HepG2 (cell line): ENCODE results near the gene BTBD17. TPM values are rescaled to one million over a fixed set of nuclear protein-coding genes. Genes with fewer than 3 reads are reported as not detected.

ENCODE experiments used
- BATF2 ChIP-seq: sonication (generic); formaldehyde crosslinking; IDR thresholded peaks from 2 replicates; pipeline ENCODE4 v1.8.0; 2022; ENCODE audit warnings: mild to moderate bottlenecking, missing genetic modification reagents, moderate library complexity
- CHD2 ChIP-seq: IDR thresholded peaks from 2 replicates; pipeline ENCODE4 v1.6.1; 2011; ENCODE audit warnings: low read depth, low read length, improper control_type of control experiment
- DR1 ChIP-seq: sonication (generic); formaldehyde crosslinking; IDR thresholded peaks from 2 replicates; pipeline ENCODE4 v1.8.0; 2021; ENCODE audit warnings: mild to moderate bottlenecking, missing genetic modification reagents, inconsistent platforms
- HNRNPK ChIP-seq: fragments of 200-400 bp; formaldehyde crosslinking; IDR thresholded peaks from 2 replicates; pipeline ENCODE4 v1.6.1; 2018; ENCODE audit warnings: low read length, low read depth, moderate library complexity, mild to moderate bottlenecking; ENCODE audit not compliant: poor library complexity, severe bottlenecking
- HOXA5 ChIP-seq: sonication (generic); formaldehyde crosslinking; IDR thresholded peaks from 2 replicates; pipeline ENCODE4 v1.4.0; 2020; ENCODE audit warnings: missing genetic modification reagents
- ISX ChIP-seq: sonication (generic); formaldehyde crosslinking; conservative IDR thresholded peaks from 2 replicates; pipeline ENCODE4 v1.5.0; 2020; ENCODE audit warnings: missing genetic modification reagents
- JARID2 ChIP-seq: sonication (generic); formaldehyde crosslinking; IDR thresholded peaks from 2 replicates; pipeline ENCODE4 v1.8.1; 2023; ENCODE audit warnings: missing genetic modification reagents, inconsistent platforms; ENCODE audit not compliant: insufficient replicate concordance
- MTA1 ChIP-seq: sonication (generic); formaldehyde crosslinking; IDR thresholded peaks from 2 replicates; pipeline ENCODE4 v1.4.0; 2020; ENCODE audit warnings: missing genetic modification reagents, mild to moderate bottlenecking, borderline replicate concordance
- MXD4 ChIP-seq: IDR thresholded peaks from 2 replicates; pipeline ENCODE4 v1.6.1; 2016; ENCODE audit warnings: mild to moderate bottlenecking, missing biosample characterization, missing genetic modification reagents
- NFKB2 ChIP-seq: sonication (generic); formaldehyde crosslinking; IDR thresholded peaks from 2 replicates; pipeline ENCODE4 v1.4.0; 2020; ENCODE audit warnings: missing genetic modification reagents, borderline replicate concordance
- NFYB ChIP-seq: sonication (generic); formaldehyde crosslinking; IDR thresholded peaks from 2 replicates; pipeline ENCODE4 v1.4.0; 2020; ENCODE audit warnings: missing genetic modification reagents
- RORA ChIP-seq: sonication (generic); formaldehyde crosslinking; IDR thresholded peaks from 2 replicates; pipeline ENCODE4 v1.5.0; 2020; ENCODE audit warnings: mild to moderate bottlenecking, missing genetic modification reagents, moderate library complexity
- SNAPC4 ChIP-seq: sonication (generic); formaldehyde crosslinking; IDR thresholded peaks from 2 replicates; pipeline ENCODE4 v1.4.0; 2020; ENCODE audit warnings: mild to moderate bottlenecking, missing genetic modification reagents
- SNRNP70 ChIP-seq: fragments of 200-400 bp; formaldehyde crosslinking; IDR thresholded peaks from 2 replicates; pipeline ENCODE4 v1.6.1; 2017; ENCODE audit warnings: mild to moderate bottlenecking, low read depth, low read length, moderate library complexity
- U2AF2 ChIP-seq: fragments of 200-400 bp; formaldehyde crosslinking; IDR thresholded peaks from 2 replicates; pipeline ENCODE4 v1.6.1; 2017; ENCODE audit warnings: low read depth, mild to moderate bottlenecking, low read length
- XRCC5 ChIP-seq: fragments of 200-400 bp; formaldehyde crosslinking; optimal IDR thresholded peaks from 2 replicates; pipeline ENCODE3; 2017; ENCODE audit warnings: mild to moderate bottlenecking, low read length
- ZBTB39 ChIP-seq: sonication (generic); formaldehyde crosslinking; IDR thresholded peaks from 2 replicates; pipeline ENCODE4 v1.5.0; 2020; ENCODE audit warnings: missing genetic modification reagents
- ZFP90 ChIP-seq: sonication (generic); formaldehyde crosslinking; IDR thresholded peaks from 2 replicates; pipeline ENCODE4 v1.8.0; 2022; ENCODE audit warnings: missing genetic modification reagents, mild to moderate bottlenecking, inconsistent platforms, borderline replicate concordance
- ZNF430 ChIP-seq: sonication (generic); formaldehyde crosslinking; IDR thresholded peaks from 2 replicates; pipeline ENCODE4 v1.9.0; 2021; ENCODE audit warnings: mild to moderate bottlenecking, missing genetic modification reagents
- ZNF546 ChIP-seq: sonication (generic); formaldehyde crosslinking; conservative IDR thresholded peaks from 2 replicates; pipeline ENCODE4 v1.8.1; 2023; ENCODE audit warnings: mild to moderate bottlenecking, missing genetic modification reagents
- ZNF556 ChIP-seq: sonication (generic); formaldehyde crosslinking; IDR thresholded peaks from 2 replicates; pipeline ENCODE4 v1.4.0; 2020; ENCODE audit warnings: mild to moderate bottlenecking, missing genetic modification reagents, borderline replicate concordance
- ZNF558 ChIP-seq: sonication (generic); formaldehyde crosslinking; IDR thresholded peaks from 2 replicates; pipeline ENCODE4 v1.9.0; 2022; ENCODE audit warnings: mild to moderate bottlenecking, missing genetic modification reagents, borderline replicate concordance
- ZNF615 ChIP-seq: sonication (generic); formaldehyde crosslinking; IDR thresholded peaks from 2 replicates; pipeline ENCODE4 v1.5.0; 2020; ENCODE audit warnings: mild to moderate bottlenecking, missing genetic modification reagents, borderline replicate concordance
- polyA plus RNA-seq, 8 experiments: library from polyadenylated mRNA; depleted of rRNA in 3 of 8; stranded (reverse) in 7 of 8; unstranded in 1 of 8; fragments of >200 nt; fragmentation: Illumina TruSeq in 4 of 8; extraction: Trizol in 4 of 8; gene quantifications; 2 replicates each; pipeline versions ENCODE4 v1.2.1 to v1.2.3, GENCODE V29; 2011 to 2016; ENCODE audit warnings: low read depth in 4 of 8, missing spikeins in 1 of 8, mixed read lengths in 1 of 8; ENCODE audit not compliant: insufficient read depth in 1 of 8
- total RNA-seq, 5 experiments: library from RNA; depleted of rRNA; stranded (reverse); fragments of >200 nt; fragmentation: Illumina TruSeq; extraction: Trizol; gene quantifications; 2 replicates each; pipeline ENCODE4 v1.2.3, GENCODE V29; 2016; ENCODE audit warnings: low read depth in 1 of 5

Gene BTBD17
- total and polyA plus RNA-seq, 2 of the 13 experiments (the other 11 are each of a cell fraction or from before 2014, with no cell fraction given), result not detected

- TF ChIP-seq SNAPC4 (CRISPR knock-in tag) (no peak), HNRNPK (no peak), SNRNP70 (no peak), ZBTB39 (CRISPR knock-in tag) (no peak), ISX (CRISPR knock-in tag) (no peak), NFKB2 (CRISPR knock-in tag) (no peak; the same call in 1 of the 2 replicates), ZNF546 (no peak), HOXA5 (CRISPR knock-in tag) (peak; percentile 77), NFYB (CRISPR knock-in tag) (no peak), ZFP90 (CRISPR knock-in tag) (0 out of 2 replicates have a peak, but pooled peaks have one; percentile 43), ZNF558 (CRISPR knock-in tag) (no peak), DR1 (no peak), ZNF615 (CRISPR knock-in tag) (no peak), BATF2 (CRISPR knock-in tag) (no peak), U2AF2 (no peak), CHD2 (no peak; the same call in 1 of the 2 replicates), ZNF556 (peak; percentile 74; the same call in 1 of the 2 replicates), XRCC5 (peak; percentile 97), MTA1 (CRISPR knock-in tag) (peak; percentile 38; the same call in 1 of the 2 replicates), RORA (no peak), JARID2 (peak; percentile 29), MXD4 (CRISPR knock-in tag) (peak; percentile 64; the same call in 1 of the 2 replicates), ZNF430 (CRISPR knock-in tag) (peak; percentile 25; the same call in 1 of the 2 replicates)
Observed at GRCh38 chr17:74373838-74374606, 12.4 kb upstream of the BTBD17 start (continued).
